OCI-LY7 (cell line): Measurements from ENCODE around the gene IL32. TPM values are rescaled to one million over a fixed set of nuclear protein-coding genes. Genes with fewer than 3 reads are reported as not detected.
"Not testable (repeated sequence)": the region's sequence is repeated elsewhere in the genome, so short reads cannot be mapped to it uniquely, and the experiment has no call there.

Source experiments
- BruUV-seq: library from RNA; stranded (reverse); fragments of 400-500 nt; replicated peaks from 2 replicates; lab custom pipeline; 2021; lab: Mats Ljungman, UMichigan
- CTCF ChIA-PET: fragments of 300-600 bp; sonication (Branson Sonifier 250); formaldehyde crosslinking; loops from one replicate; lab custom pipeline; 2022; ENCODE audit warnings: antibody characterized with exemption; ENCODE audit not compliant: unreplicated experiment; lab: Charles Lee
- POLR2A ChIA-PET: fragments of 300-600 bp; sonication (Branson Sonifier 250); formaldehyde crosslinking; loops from one replicate; lab custom pipeline; 2022; ENCODE audit warnings: antibody characterized with exemption; lab: Charles Lee
- DNase-seq: peaks from one replicate; pipeline ENCODE4 v3.0.0-alpha.2; 2015; ENCODE audit warnings: low spot score
- H2AFZ ChIP-seq: fragments of 200-600 bp; sonication (generic), shearing (Covaris generic); 2 replicates; pipeline ENCODE4 v1.6.1; 2014; ENCODE audit warnings: mild to moderate bottlenecking, antibody characterized with exemption, low read length, moderate library complexity
- H3K27ac ChIP-seq: fragments of 200-600 bp; sonication (generic); 2 replicates; pipeline ENCODE4 v1.5.1; 2014; ENCODE audit warnings: mixed run types, low read depth, mild to moderate bottlenecking, moderate library complexity, low read length, inconsistent platforms; ENCODE audit not compliant: poor library complexity, severe bottlenecking
- H3K36me3 ChIP-seq: fragments of 200-600 bp; sonication (generic); 2 replicates; pipeline ENCODE4 v1.6.1; 2014; ENCODE audit warnings: mild to moderate bottlenecking, antibody characterized with exemption, low read length, moderate library complexity, mixed read lengths; ENCODE audit not compliant: insufficient read depth
- H3K4me1 ChIP-seq: fragments of 200-600 bp; sonication (generic); 2 replicates; pipeline ENCODE4 v1.5.1; 2014; ENCODE audit warnings: mild to moderate bottlenecking, low read length; ENCODE audit not compliant: insufficient read depth, poor library complexity, severe bottlenecking
- H3K4me2 ChIP-seq: fragments of 200-600 bp; sonication (generic); 2 replicates; pipeline ENCODE4 v1.6.1; 2014; ENCODE audit warnings: mild to moderate bottlenecking, low read length
- H3K4me3 ChIP-seq: fragments of 200-600 bp; sonication (generic); 2 replicates; pipeline ENCODE4 v1.5.1; 2014; ENCODE audit warnings: mild to moderate bottlenecking, low read depth, low read length; ENCODE audit not compliant: poor library complexity, severe bottlenecking
- H3K79me2 ChIP-seq: fragments of 200-600 bp; sonication (generic); 2 replicates; pipeline ENCODE4 v1.6.1; 2016; ENCODE audit warnings: low read depth, mild to moderate bottlenecking, low read length, moderate library complexity, mixed read lengths; ENCODE audit not compliant: insufficient read depth
- H3K9me2 ChIP-seq: fragments of 200-600 bp; sonication (generic); 2 replicates; pipeline ENCODE4 v1.6.1; 2016; ENCODE audit warnings: mild to moderate bottlenecking, low read length, mixed read lengths; ENCODE audit not compliant: insufficient read depth
- H3K9me3 ChIP-seq: fragments of 200-600 bp; sonication (generic); 2 replicates; pipeline ENCODE4 v1.6.1; 2014; ENCODE audit warnings: mild to moderate bottlenecking, mixed run types, low read length, mixed read lengths
- H4K20me1 ChIP-seq: fragments of 200-600 bp; sonication (generic); 2 replicates; pipeline ENCODE4 v1.6.1; 2014; ENCODE audit warnings: mild to moderate bottlenecking, antibody characterized with exemption, low read length, moderate library complexity, mixed read lengths; ENCODE audit not compliant: insufficient read depth
- EZH2phosphoT487 ChIP-seq: fragments of 200-600 bp; sonication (generic); IDR thresholded peaks from 2 replicates; pipeline ENCODE4 v1.6.1; 2018; ENCODE audit warnings: low read depth, borderline replicate concordance, mild to moderate bottlenecking, mixed run types, antibody characterized with exemption, low read length, moderate library complexity, mixed read lengths
- intact Hi-C: fragments of 100-400 bp; cut with micrococcal nuclease; formaldehyde crosslinking; loops from one replicate; pipeline ENCODE4 v1.10.0; 2022; ENCODE audit not compliant: unreplicated experiment
- total RNA-seq, 2 experiments: library from RNA; depleted of rRNA in 1 of 2; stranded (reverse); fragments of >200 nt in 1 of 2; shearing (Covaris generic) in 1 of 2; gene quantifications; 2 replicates each; pipeline ENCODE4 v1.2.3, GENCODE V29; 2014 to 2022
- TF ChIP-seq, protein P1 (sequence below): fragments of 200-600 bp; sonication (generic); conservative IDR thresholded peaks from 2 replicates; pipeline ENCODE4 v1.5.1; 2014; ENCODE audit warnings: mild to moderate bottlenecking, antibody characterized with exemption, low read length, moderate library complexity, mixed read lengths

IL32 gene
- total RNA-seq, 2 experiments from 2014 or later: not detected

DNA sequence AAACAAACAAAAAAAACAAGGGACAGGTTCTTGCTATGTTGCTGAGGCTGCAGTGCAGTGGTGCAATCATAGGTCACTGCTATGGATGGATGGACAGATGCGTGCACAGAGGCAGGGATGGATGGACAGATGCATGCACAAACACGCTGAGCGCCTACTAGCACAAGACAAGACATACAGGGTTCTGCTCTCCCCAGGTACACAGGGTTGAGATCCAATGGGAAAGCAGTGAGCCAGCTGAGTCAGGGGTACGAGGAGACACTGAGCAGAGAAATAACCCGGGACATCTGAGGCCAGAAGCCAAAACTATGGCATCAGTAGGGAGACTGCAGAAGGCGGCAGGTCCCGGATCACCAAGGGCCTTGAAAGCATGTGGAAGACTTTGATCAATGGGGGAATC is 6.2 kb downstream of the IL32 start:
- Histone ChIP-seq H3K9me2 (no peaks in the 10 kb centered on the region), H3K79me2 (no peaks in the 10 kb centered on the region), H2AFZ (no peak overlapping the region), H3K4me3 (no peak overlapping the region), H3K27ac (no peak overlapping the region), H3K36me3 (no peaks in the 10 kb centered on the region; the same call in 1 of the 2 replicates), H4K20me1 (no peaks in the 10 kb centered on the region), H3K9me3 (no peaks in the 10 kb centered on the region), H3K4me1 (peaks cover 22% of the 10 kb centered on the region), H3K4me2 (no peak overlapping the region)
- DNase-seq: no peak
- ChIA-PET POLR2A (no interaction called here), CTCF (no interaction called here)
- intact Hi-C loops: no loop called here
- no peak for TF ChIP-seq EZH2phosphoT487
- TF ChIP-seq, protein P1, sequence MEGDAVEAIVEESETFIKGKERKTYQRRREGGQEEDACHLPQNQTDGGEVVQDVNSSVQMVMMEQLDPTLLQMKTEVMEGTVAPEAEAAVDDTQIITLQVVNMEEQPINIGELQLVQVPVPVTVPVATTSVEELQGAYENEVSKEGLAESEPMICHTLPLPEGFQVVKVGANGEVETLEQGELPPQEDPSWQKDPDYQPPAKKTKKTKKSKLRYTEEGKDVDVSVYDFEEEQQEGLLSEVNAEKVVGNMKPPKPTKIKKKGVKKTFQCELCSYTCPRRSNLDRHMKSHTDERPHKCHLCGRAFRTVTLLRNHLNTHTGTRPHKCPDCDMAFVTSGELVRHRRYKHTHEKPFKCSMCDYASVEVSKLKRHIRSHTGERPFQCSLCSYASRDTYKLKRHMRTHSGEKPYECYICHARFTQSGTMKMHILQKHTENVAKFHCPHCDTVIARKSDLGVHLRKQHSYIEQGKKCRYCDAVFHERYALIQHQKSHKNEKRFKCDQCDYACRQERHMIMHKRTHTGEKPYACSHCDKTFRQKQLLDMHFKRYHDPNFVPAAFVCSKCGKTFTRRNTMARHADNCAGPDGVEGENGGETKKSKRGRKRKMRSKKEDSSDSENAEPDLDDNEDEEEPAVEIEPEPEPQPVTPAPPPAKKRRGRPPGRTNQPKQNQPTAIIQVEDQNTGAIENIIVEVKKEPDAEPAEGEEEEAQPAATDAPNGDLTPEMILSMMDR: no peak
- no TSS peak for BruUV-seq

DNA sequence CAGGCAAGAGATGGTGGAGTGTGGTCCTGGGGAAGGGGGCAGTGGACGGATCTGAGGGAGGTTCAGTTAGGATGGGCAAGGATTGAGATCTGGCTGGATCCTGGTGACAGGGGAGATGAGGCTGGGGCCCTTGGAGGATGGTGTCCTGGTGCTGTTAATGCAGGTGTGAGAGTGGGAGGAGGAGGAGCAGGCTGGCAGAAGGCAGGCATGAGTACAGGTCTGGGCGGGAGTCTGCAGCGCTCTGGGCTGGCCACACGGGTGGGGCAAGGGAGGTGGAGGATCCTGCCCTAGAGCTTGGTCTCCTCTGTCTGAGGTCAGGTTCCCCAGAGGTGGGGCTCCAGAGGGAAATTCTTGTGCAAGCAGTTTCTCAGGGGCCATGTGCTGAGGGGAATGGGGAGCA is 6.7 kb downstream of the IL32 start:
- DNase-seq, H3K4me2 ChIP-seq, H3K4me3 ChIP-seq, H3K27ac ChIP-seq, intact Hi-C loops, H3K9me3 ChIP-seq, BruUV-seq, POLR2A ChIA-PET, H3K9me2 ChIP-seq, H3K36me3 ChIP-seq, H4K20me1 ChIP-seq, CTCF ChIA-PET, H3K79me2 ChIP-seq, H2AFZ ChIP-seq: not testable (repeated sequence)
- peaks cover 22% of the 10 kb centered on the region for H3K4me1 ChIP-seq

DNA sequence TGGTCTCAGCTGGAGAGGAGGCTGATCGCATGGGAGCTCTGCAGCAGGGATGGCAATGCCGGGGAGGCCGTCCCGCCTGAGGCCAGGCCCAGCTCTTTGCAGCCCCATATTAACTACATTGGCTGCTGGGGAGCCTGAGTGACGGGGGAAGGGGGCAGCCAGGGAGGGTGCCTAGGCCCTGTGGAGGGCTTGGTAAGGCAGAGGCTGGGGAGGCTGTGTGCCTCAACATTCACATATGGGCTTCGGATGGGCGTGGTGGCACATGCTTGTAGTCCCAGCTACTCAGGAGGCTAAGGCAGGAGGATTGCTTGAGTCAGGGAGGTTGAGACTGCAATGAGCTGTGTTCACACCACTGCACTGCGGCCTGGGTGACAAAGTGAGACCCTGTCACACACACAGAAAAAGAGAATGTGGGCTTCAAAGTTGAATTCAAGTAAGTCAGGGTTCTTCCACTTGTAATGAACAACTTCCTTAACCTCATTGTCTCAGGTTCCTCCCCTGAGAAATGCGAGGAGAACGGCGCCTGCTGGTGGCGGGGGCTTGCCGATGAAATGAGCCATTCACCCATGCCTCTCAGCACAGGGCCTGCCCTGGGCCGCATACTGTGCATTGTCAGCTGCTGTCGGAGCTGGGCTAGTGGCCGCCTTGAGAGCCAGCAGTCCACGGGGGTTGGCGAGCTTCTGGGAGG is 7.3 kb downstream of the IL32 start:
- H3K79me2 ChIP-seq, H3K27ac ChIP-seq, H2AFZ ChIP-seq, H3K4me2 ChIP-seq, H3K9me3 ChIP-seq, H3K36me3 ChIP-seq, CTCF ChIA-PET, DNase-seq, H3K9me2 ChIP-seq, H3K4me3 ChIP-seq, POLR2A ChIA-PET, H4K20me1 ChIP-seq, intact Hi-C loops, BruUV-seq: not testable (repeated sequence)
- TF ChIP-seq, protein P1: peak; percentile 35; the same call in 1 of the 2 replicates
- peaks cover 22% of the 10 kb centered on the region for H3K4me1 ChIP-seq
